A673 (cell line): Measurements from ENCODE around the gene DYNLT5. TPM values are rescaled to one million over a fixed set of nuclear protein-coding genes. Genes with fewer than 3 reads are reported as not detected.

ENCODE experiments used
- BruUV-seq: library from RNA; stranded (reverse); fragments of 400-500 nt; replicated peaks from 2 replicates; lab custom pipeline; 2021; lab: Mats Ljungman, UMichigan
- CTCF ChIA-PET: fragments of 300-600 bp; sonication (Branson Sonifier 250); formaldehyde crosslinking; loops from one replicate; lab custom pipeline; 2022; ENCODE audit warnings: antibody characterized with exemption; lab: Charles Lee
- POLR2A ChIA-PET: fragments of 300-600 bp; sonication (Branson Sonifier 250); formaldehyde crosslinking; loops from one replicate; lab custom pipeline; 2022; ENCODE audit warnings: antibody characterized with exemption; ENCODE audit not compliant: low non-redundant PET; lab: Charles Lee
- DNase-seq: peaks from one replicate; pipeline ENCODE4 v3.0.0-alpha.2; 2015; ENCODE audit warnings: low spot score
- H3K27ac ChIP-seq: fragments of 200-600 bp; sonication (generic); 2 replicates; pipeline ENCODE4 v1.5.1; 2016; ENCODE audit warnings: mixed run types, low read depth, mild to moderate bottlenecking, mixed read lengths, antibody characterized with exemption, low read length; ENCODE audit not compliant: poor library complexity, severe bottlenecking
- H3K27me3 ChIP-seq: fragments of 200-600 bp; sonication (generic); replicated peaks from 2 replicates; pipeline ENCODE4 v1.6.1; 2017; ENCODE audit warnings: mixed run types, low read depth, mild to moderate bottlenecking, mixed read lengths, antibody characterized with exemption, low read length; ENCODE audit not compliant: insufficient read depth, poor library complexity
- H3K36me3 ChIP-seq: fragments of 200-600 bp; sonication (generic); 2 replicates; pipeline ENCODE4 v1.6.1; 2016; ENCODE audit warnings: mixed run types, mild to moderate bottlenecking, mixed read lengths, antibody characterized with exemption, low read length; ENCODE audit not compliant: insufficient read depth, poor library complexity, severe bottlenecking
- H3K4me1 ChIP-seq: fragments of 200-600 bp; sonication (generic); 2 replicates; pipeline ENCODE4 v1.6.1; 2017; ENCODE audit warnings: mixed run types, mild to moderate bottlenecking, mixed read lengths, antibody characterized with exemption, low read length; ENCODE audit not compliant: insufficient read depth, poor library complexity, severe bottlenecking
- H3K4me3 ChIP-seq: fragments of 200-600 bp; sonication (generic); 2 replicates; pipeline ENCODE4 v1.5.1; 2016; ENCODE audit warnings: low read depth, mixed run types, mild to moderate bottlenecking, mixed read lengths, low read length; ENCODE audit not compliant: poor library complexity, severe bottlenecking
- H3K9me3 ChIP-seq: fragments of 200-600 bp; sonication (generic); 2 replicates; pipeline ENCODE4 v1.6.1; 2016; ENCODE audit warnings: mixed run types, low read depth, mild to moderate bottlenecking, mixed read lengths, antibody characterized with exemption, low read length; ENCODE audit not compliant: poor library complexity, severe bottlenecking
- EZH2 ChIP-seq: fragments of 200-600 bp; sonication (generic); IDR thresholded peaks from 2 replicates; pipeline ENCODE4 v1.6.1; 2017; ENCODE audit warnings: borderline replicate concordance, low read depth, mild to moderate bottlenecking, mixed read lengths, antibody characterized with exemption, low read length; ENCODE audit not compliant: poor library complexity, severe bottlenecking
- intact Hi-C: fragments of 100-400 bp; cut with micrococcal nuclease; formaldehyde crosslinking; loops from one replicate; pipeline ENCODE4 v1.10.0; 2022; ENCODE audit not compliant: unreplicated experiment
- total RNA-seq: library from RNA; stranded (reverse); gene quantifications from 2 replicates; pipeline ENCODE4 v1.2.3, GENCODE V29; 2021
- TF ChIP-seq, protein P1 (sequence below): fragments of 300-800, 200-600 bp; sonication (generic); conservative IDR thresholded peaks from 2 replicates; pipeline ENCODE4 v1.5.1; 2017; ENCODE audit warnings: low read depth, mild to moderate bottlenecking, antibody characterized with exemption, low read length, moderate library complexity, mixed read lengths

Gene DYNLT5
- total RNA-seq, 1 experiment from 2014 or later = not detected

DNA sequence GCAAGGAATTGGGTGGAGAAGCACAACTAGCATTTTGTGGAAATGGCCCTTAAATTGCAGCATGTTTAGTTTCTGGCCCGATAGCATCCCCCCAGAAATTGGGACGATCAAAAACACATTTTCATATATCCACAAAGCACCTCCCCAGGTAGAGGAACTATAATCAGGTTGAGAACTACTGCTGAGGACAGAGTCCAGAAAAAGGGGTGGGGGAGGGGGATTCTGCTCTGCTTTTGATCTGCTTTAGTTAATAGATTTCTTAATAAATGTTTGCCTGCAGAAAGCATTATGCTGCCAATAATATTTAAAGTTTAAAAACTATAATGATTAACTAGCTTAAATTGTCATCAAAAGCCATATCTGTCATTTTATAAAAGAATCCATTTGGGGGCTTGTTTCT lies 14.4 kb upstream of the DYNLT5 start:
- no peak for DNase-seq
- no peaks in the 10 kb centered on the region for H3K27me3 ChIP-seq
- ChIA-PET POLR2A (no interaction called here), CTCF (no interaction called here)
- H3K4me3 ChIP-seq = no peak overlapping the region
- BruUV-seq = no TSS peak
- no peaks in the 10 kb centered on the region for H3K36me3 ChIP-seq
- TF ChIP-seq EZH2 = no peak
- TF ChIP-seq, protein P1, sequence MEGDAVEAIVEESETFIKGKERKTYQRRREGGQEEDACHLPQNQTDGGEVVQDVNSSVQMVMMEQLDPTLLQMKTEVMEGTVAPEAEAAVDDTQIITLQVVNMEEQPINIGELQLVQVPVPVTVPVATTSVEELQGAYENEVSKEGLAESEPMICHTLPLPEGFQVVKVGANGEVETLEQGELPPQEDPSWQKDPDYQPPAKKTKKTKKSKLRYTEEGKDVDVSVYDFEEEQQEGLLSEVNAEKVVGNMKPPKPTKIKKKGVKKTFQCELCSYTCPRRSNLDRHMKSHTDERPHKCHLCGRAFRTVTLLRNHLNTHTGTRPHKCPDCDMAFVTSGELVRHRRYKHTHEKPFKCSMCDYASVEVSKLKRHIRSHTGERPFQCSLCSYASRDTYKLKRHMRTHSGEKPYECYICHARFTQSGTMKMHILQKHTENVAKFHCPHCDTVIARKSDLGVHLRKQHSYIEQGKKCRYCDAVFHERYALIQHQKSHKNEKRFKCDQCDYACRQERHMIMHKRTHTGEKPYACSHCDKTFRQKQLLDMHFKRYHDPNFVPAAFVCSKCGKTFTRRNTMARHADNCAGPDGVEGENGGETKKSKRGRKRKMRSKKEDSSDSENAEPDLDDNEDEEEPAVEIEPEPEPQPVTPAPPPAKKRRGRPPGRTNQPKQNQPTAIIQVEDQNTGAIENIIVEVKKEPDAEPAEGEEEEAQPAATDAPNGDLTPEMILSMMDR = no peak
- no peak overlapping the region for H3K27ac ChIP-seq
- H3K9me3 ChIP-seq = no peaks in the 10 kb centered on the region
- H3K4me1 ChIP-seq = peaks cover 13% of the 10 kb centered on the region
- intact Hi-C loops = no loop called here

DNA sequence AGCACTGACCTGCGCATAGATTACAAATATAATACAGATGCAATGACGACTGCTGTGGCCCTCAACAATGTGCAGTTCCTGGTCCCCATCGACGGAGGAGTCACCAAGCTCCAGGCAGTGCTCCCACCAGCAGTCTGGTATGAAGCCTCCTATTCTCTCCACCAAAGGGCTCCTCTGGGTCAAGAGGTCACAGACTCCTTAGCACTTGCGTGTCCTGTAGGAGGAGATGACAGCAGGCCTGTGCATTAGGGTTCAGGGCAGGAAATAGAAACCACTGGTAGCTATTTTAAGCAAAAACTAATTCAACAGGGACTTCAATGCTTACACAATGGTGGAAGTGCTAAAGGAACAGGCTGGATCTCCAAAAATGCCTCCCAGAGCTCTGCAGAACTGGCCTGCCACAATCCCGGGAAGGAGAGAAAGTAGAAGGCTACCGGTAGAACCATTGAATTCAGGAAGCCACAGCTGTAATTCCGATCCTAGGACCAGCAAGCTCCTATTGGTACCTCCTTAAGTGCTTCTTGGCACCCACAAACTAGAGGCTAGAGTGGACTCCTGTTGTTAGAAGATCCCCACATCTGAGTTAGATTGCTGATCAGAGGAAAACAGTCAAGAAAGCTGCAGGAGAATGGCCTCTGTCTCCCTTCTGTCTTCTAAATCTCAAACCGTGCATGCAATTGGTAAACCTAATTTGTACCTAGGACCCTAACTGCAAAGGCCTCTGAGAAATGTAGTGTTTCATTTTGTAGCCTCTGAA lies 12.7 kb upstream of the DYNLT5 start:
- POLR2A ChIA-PET = no interaction called here
- no peak overlapping the region for H3K27ac ChIP-seq
- BruUV-seq = no TSS peak
- no peaks in the 10 kb centered on the region for H3K9me3 ChIP-seq
- no peak overlapping the region for H3K4me3 ChIP-seq
- H3K36me3 ChIP-seq = no peaks in the 10 kb centered on the region
- H3K4me1 ChIP-seq = no peaks in the 10 kb centered on the region
- intact Hi-C loops = no loop called here
- H3K27me3 ChIP-seq = no peaks in the 10 kb centered on the region
- no peak for DNase-seq
- TF ChIP-seq EZH2 = no peak
- TF ChIP-seq, protein P1 = no peak
- CTCF ChIA-PET = no interaction called here

DNA sequence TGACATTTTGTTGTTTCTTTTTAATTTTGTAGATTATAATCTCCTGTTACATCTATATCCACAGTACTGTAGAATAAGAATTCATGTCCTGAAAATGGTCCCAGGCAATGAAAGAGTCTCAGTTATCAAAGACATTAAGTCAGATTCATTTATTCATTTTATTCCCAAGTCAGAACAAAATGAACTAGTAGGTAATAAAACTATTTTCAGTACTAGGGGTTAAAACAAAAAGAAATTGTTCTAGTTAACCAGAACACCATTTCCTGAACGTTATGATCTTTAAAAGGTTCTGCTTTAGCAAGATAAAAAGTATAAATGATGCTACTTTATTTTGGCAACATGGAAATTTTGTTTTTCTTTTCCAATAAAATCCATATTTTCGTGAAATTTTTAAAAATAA lies 6.8 kb upstream of the DYNLT5 start:
- no peaks in the 10 kb centered on the region for H3K27me3 ChIP-seq
- no TSS peak for BruUV-seq
- ChIA-PET CTCF (no interaction called here), POLR2A (no interaction called here)
- intact Hi-C loops = no loop called here
- no peak overlapping the region for H3K4me3 ChIP-seq
- H3K9me3 ChIP-seq = no peaks in the 10 kb centered on the region
- no peak for DNase-seq
- no peaks in the 10 kb centered on the region for H3K36me3 ChIP-seq
- H3K4me1 ChIP-seq = no peaks in the 10 kb centered on the region
- TF ChIP-seq, protein P1 = no peak
- no peak for TF ChIP-seq EZH2
- no peak overlapping the region for H3K27ac ChIP-seq
